Stimulated activated CD8-positive, alpha-beta memory T cell treated with anti-CD3 and anti-CD28 coated beads, Interleukin-15, amount 100 ng/mL, for 1 hour (primary cell): ENCODE data around the gene MUC16.

ENCODE experiments used
- DNase-seq: peaks from one replicate; pipeline ENCODE4 v3.0.0-alpha.2; 2020; ENCODE audit warnings: low read depth

MUC16 gene

GRCh38 chr19:9009431-9009830, 778 bp downstream of the MUC16 start:
- no peak for DNase-seq

GRCh38 chr19:9008667-9009066, 1.5 kb downstream of the MUC16 start:
- no peak for DNase-seq

GRCh38 chr19:9000933-9001332, 9.3 kb downstream of the MUC16 start:
- no peak for DNase-seq

DNA sequence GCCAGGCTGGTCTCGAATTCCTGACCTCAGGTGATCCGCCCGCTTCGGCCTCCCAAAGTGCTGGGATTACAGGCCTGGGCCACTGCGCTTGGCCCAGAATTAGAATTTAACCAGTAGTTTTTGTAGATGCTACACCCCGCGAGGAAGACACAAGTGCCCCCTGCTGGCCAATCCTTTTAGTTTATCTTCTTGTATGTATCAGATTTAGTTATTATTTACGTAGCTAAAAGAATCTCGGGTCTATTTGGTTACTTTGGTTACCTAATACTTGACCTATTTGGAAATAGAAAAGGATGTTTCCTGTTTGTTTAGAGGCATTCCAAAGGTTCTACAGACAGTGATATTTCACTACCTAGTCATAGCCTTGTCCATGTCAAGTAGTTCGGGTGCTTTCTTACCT, 22.0 kb downstream of the MUC16 start:
- no peak for DNase-seq

DNA sequence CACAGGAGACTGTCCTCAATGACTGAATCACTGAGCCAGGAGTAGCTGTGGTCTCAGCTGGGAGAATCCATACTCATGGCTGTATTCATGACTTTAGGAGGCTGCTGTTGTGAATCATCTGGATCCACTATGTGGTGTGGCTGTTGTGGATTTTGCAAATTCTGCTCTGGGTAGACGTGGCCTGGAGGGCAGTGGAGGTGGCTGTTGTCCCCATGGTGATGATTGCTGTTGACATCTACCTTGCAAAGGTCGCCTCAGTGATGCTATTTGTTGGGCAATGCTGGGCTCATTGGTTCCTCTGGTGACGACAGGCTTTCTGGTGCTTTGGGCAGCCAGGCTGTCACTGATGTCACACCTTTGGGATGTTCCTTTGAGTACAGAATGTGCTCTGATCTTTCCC, 23.9 kb downstream of the MUC16 start:
- DNase-seq: no peak

- no peak for DNase-seq
Observed at GRCh38 chr19:8973501-8974091, 36.6 kb downstream of the MUC16 start.

DNA sequence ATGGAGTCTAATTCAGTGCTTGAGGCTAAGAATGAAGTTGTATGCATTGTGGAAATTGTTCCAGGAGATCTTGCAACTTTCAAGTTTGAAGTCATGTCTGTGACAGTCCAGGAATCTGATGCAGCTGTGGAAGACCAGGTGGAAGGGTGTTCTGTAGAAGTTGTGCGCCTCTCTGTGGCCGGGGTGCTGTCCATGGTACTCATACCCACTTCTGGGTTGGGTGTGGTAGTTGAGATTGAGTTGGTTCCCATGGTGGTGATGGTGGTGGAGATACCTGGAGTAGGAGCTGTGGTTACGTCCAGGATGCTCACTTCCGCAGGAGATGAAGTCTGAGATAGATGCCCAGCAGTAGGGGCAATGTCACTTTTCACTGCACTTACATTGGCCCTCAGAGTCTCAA, 44.3 kb downstream of the MUC16 start:
- DNase-seq: no peak
